Left forelimb (tissue), 1 donor: ENCODE data around the gene MAFG.

Experiments used
- DNase-seq: peaks from one replicate; pipeline ENCODE4 v3.0.0-alpha.2; 2018; ENCODE audit warnings: low spot score

The MAFG gene

DNA sequence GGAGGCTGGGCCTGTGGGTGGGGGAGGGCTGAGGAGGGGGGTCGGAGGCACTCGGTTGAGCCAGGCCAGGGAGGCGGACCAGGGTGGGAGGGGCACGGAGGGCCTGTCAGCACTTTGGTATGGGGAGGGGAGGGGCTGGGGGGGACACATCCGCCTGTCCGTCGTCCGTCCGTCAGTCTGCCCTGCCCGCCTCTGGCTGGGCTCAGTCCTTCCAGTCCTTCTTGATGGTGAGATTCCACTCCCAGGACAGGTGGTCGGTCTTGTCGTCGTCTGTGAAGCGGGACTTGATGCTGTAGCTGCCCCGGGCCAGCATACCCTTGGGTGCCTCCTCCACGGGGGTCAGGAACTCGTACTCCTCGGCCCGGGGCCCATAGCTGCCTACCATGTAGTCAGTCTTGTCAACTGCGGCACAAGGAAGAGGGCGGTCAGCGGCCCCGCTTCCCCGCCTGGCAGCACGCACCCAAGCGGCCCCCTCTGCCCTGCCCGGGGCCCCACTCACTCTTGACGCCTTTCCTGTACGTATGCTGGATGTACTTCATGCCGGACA lies 58.8 kb downstream of the MAFG start:
- DNase-seq: no peak
